BJ (cell line): ENCODE measurements around the gene KCNJ10. TPM values are rescaled to one million over a fixed set of nuclear protein-coding genes. Genes with fewer than 3 reads are reported as not detected.

Source experiments
- CTCF ChIA-PET: fragments of 350-600 bp; formaldehyde crosslinking; extraction: SDS; loops from one replicate; lab custom pipeline; 2021; ENCODE audit warnings: antibody characterized with exemption, inconsistent platforms; lab: Yijun Ruan, JAX
- POLR2A ChIA-PET: fragments of 300-600 bp; sonication (Branson Sonifier 250); formaldehyde crosslinking; extraction: SDS; loops from one replicate; lab custom pipeline; 2021; ENCODE audit warnings: antibody characterized with exemption; lab: Charles Lee
- DNase-seq: peaks from one replicate; pipeline ENCODE4 v3.0.0-alpha.2; 2011; ENCODE audit warnings: low read depth
- H3K27me3 ChIP-seq: 2 replicates; pipeline ENCODE4 v1.6.0; 2011; ENCODE audit warnings: low read length; ENCODE audit not compliant: control insufficient read depth, insufficient read depth
- H3K36me3 ChIP-seq: 2 replicates; pipeline ENCODE4 v1.5.1; 2011; ENCODE audit warnings: low read length; ENCODE audit not compliant: control insufficient read depth, insufficient read depth
- H3K4me3 ChIP-seq: 2 replicates; pipeline ENCODE4 v1.5.1; 2011; ENCODE audit warnings: low read depth, mild to moderate bottlenecking, control low read depth, low read length
- CTCF ChIP-seq: IDR thresholded peaks from 2 replicates; pipeline ENCODE4 v1.5.1; 2011; ENCODE audit warnings: low read depth, mild to moderate bottlenecking, control low read depth, inconsistent platforms, low read length, moderate library complexity; ENCODE audit not compliant: insufficient read depth
- polyA plus RNA-seq: library from polyadenylated mRNA; depleted of rRNA; stranded (reverse); fragments of >200 nt; gene quantifications from 2 replicates; pipeline ENCODE4 v1.2.3, GENCODE V29; 2011

The KCNJ10 gene
- polyA plus RNA-seq, 1 experiment, result not detected

GRCh38 chr1:160018347-160018746, 51.6 kb downstream of the KCNJ10 start:
- CTCF ChIA-PET, result interaction anchor here (0.6 to 26.4 kb wide), 7 partner anchors 11 to 332 kb away, joined by 3 to 889 read pairs (median 4); partner anchors contain the start of genes IGSF9, SLAMF9 and TAGLN2
- Histone ChIP-seq H3K27me3 (no peaks in the 10 kb centered on the region; the same call in none of the 2 replicates), H3K36me3 (no peaks in the 10 kb centered on the region), H3K4me3 (no peak overlapping the region)
- DNase-seq, result no peak
- TF ChIP-seq CTCF, result no peak
- POLR2A ChIA-PET, result no interaction called here

DNA sequence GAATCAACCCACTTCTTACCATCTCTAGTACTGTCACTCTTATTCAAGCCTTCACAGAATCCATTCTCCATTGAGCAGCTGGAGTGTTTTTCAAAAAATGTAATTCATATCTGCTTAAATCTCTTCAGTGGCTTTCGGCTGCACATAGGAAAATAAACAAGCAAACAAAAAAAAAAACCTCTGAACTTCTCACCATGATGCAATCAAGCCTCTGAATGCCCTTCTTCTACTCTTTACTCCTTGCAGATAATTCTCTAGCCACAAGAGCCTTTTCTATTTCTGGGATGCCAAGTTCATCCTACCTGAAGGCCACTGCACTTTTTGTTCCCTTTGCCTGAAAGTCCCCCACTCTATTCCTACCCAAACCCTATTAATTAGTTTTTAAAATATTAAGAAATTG, 52.4 kb downstream of the KCNJ10 start:
- ChIA-PET CTCF (interaction anchor here (0.6 to 26.4 kb wide), 6 partner anchors 11 to 333 kb away, joined by 3 to 889 read pairs (median 4); partner anchors contain the start of genes IGSF9, SLAMF9 and TAGLN2), POLR2A (no interaction called here)
- DNase-seq, result no peak
- TF ChIP-seq CTCF, result no peak
- Histone ChIP-seq H3K4me3 (no peak overlapping the region), H3K36me3 (no peaks in the 10 kb centered on the region), H3K27me3 (no peaks in the 10 kb centered on the region; the same call in none of the 2 replicates)

DNA sequence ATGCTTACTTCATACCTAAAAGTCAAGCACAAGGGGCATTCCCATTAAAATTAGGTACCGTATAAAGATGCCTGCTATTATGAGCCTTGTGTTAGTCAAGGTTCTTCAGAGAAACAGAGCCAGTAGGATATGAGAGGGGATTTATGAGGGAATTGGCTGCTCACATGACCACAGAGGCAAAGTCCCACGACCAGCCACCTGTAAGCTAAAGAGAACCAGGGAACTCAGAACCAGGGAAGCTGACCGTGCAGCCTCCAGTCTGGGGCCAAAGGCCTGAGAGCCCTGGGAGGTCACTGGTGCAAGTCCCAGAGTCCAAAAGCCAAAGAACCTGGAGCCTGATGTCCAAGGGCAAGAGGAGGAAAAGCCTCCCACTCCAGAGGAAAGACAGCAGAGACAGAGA, 58.2 kb downstream of the KCNJ10 start:
- no peak for TF ChIP-seq CTCF
- CTCF ChIA-PET, result interaction anchor here (26.4 kb wide), 1 partner anchor 72 kb away, joined by 889 read pairs; the partner anchor contains the start of genes IGSF9, SLAMF9 and TAGLN2
- H3K36me3 ChIP-seq, result no peaks in the 10 kb centered on the region
- POLR2A ChIA-PET, result no interaction called here
- H3K4me3 ChIP-seq, result no peak overlapping the region
- DNase-seq, result no peak
- peaks cover 6% of the 10 kb centered on the region for H3K27me3 ChIP-seq

DNA sequence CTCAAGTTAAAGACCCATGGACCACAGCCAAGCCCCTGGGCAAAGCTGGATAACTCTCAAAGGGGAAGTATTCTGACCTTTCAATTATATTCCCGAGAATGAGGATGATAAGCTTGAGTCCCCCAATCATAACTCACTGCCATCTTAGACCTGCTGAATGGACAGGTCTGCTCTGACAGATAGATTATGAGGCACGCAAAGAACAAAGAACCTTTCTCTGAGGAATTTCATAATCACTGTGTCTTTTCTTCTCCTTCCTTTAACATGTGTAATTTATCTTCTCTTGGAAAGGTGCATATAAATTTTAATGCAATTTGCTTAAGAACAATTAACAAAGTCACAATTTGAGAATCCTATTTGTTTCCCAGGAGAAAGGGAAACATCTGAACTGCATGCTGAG, 60.2 kb downstream of the KCNJ10 start:
- CTCF ChIA-PET, result interaction anchor here (0.6 to 26.4 kb wide), 7 partner anchors 8 to 813 kb away, joined by 3 to 889 read pairs (median 3); partner anchors contain the start of genes DUSP23, IGSF9, SLAMF9 and TAGLN2

GRCh38 chr1:160009081-160009480, 60.9 kb downstream of the KCNJ10 start:
- Histone ChIP-seq H3K36me3 (no peaks in the 10 kb centered on the region), H3K27me3 (peaks cover 6% of the 10 kb centered on the region), H3K4me3 (no peak overlapping the region)
- ChIA-PET CTCF (interaction anchor here (0.6 to 26.4 kb wide), 11 partner anchors 8 to 228 kb away, joined by 3 to 889 read pairs (median 10); partner anchors contain the start of genes DUSP23, IGSF9, PIGM and SLAMF9), POLR2A (no interaction called here)
- DNase-seq, result no peak
- no peak for TF ChIP-seq CTCF

More for the DNA sequence above, 60.2 kb downstream of the KCNJ10 start:
- no peaks in the 10 kb centered on the region for H3K36me3 ChIP-seq
- no peak for TF ChIP-seq CTCF
- no peak for DNase-seq
- H3K4me3 ChIP-seq, result no peak overlapping the region
- POLR2A ChIA-PET, result no interaction called here
- H3K27me3 ChIP-seq, result peaks cover 6% of the 10 kb centered on the region
